Sigmoid colon (tissue), 4 donors: ENCODE results near the gene ABI1.

ENCODE experiments used
- CTCF ChIP-seq, 4 experiments: fragments of 450-650 bp in 3 of 4; fragments of 200-600 bp in 1 of 4; IDR thresholded peaks; one replicate each; pipeline ENCODE4 v1.5.1; 2016 to 2019; ENCODE audit warnings: antibody characterized with exemption in 4 of 4, mild to moderate bottlenecking in 3 of 4, moderate library complexity in 2 of 4
- EP300 ChIP-seq, 4 donors: sonication (generic); formaldehyde crosslinking; IDR thresholded peaks; one replicate each; pipeline ENCODE4 v1.6.1; 2017; ENCODE audit warnings: antibody characterized with exemption in 4 of 4
- POLR2A ChIP-seq, 2 donors: fragments of 450-650 bp; IDR thresholded peaks; one replicate each; pipeline ENCODE4 v1.6.1; 2016; ENCODE audit warnings: antibody characterized with exemption in 2 of 2, mild to moderate bottlenecking in 2 of 2, moderate library complexity in 2 of 2
- POLR2AphosphoS5 ChIP-seq, 4 donors: sonication (generic); formaldehyde crosslinking; IDR thresholded peaks; one replicate each; pipeline ENCODE4 v1.6.1; 2017; ENCODE audit warnings: antibody characterized with exemption in 4 of 4

DNA sequence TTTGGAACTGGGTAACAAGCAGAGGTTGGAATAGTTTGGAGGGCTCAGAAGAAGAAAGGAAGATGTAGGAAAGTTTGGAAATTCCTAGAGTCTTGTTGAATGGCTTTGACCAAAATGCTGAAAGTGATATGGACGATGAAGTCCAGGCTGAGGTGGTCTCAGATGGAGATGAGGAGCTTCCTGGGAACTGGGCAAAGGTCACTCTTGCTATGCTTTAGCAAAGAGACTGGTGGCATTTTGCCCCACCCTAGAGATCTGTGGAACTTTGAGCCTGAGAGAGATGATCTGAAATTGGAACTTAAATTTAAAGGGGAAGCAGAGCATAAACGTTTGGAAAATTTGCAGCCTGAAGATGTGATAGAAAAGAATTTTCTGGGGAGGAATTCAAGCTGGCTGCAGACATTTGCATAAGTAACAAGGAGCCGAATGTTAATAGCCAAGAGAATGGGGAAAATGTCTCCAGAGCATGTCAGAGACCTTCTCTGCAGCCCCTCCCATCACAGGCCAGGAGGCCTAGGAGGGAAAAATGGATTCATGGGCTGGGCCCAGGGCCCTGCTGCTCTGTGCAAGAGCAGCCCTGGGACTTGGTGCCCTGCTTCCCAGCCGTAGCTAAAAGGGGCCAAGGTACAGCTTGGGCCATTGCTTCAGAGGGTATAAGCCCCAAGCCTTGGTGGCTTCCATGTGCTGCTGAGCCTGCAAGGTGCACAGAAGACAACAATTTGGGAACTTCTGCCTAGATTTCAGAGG is 159.7 kb downstream of the ABI1 start:
- TF ChIP-seq CTCF (IDR thresholded peaks at IDR 0.05) (no peak), POLR2A (IDR thresholded peaks at IDR 0.05) (no peak), POLR2AphosphoS5 (IDR thresholded peaks at IDR 0.05) (no peak), EP300 (IDR thresholded peaks at IDR 0.05) (no peak)
